Breast epithelium (tissue), 4 donors: Measurements from ENCODE around the gene SLC5A9. TPM values are rescaled to one million over a fixed set of nuclear protein-coding genes. Genes with fewer than 3 reads are reported as not detected.
"Not testable (repeated sequence)": the region's sequence is repeated elsewhere in the genome, so short reads cannot be mapped to it uniquely, and the experiment has no call there.

Source experiments
- DNase-seq, 2 donors: peaks; one replicate each; pipeline ENCODE4 v3.0.0-alpha.2; 2019; ENCODE audit warnings: low spot score in 2 of 2
- H3K27ac ChIP-seq, 2 donors: fragments of 200-600 bp; sonication (generic) in 1 of 2; one replicate each; pipeline ENCODE4 v1.5.1; 2016 to 2019; ENCODE audit warnings: mild to moderate bottlenecking in 1 of 2
- H3K27me3 ChIP-seq, 2 donors: fragments of 200-600 bp; sonication (generic) in 1 of 2; one replicate each; pipeline versions ENCODE4 v1.5.1 to v1.6.0; 2017 to 2019; ENCODE audit warnings: control low read depth in 1 of 2, mild to moderate bottlenecking in 1 of 2
- H3K36me3 ChIP-seq: fragments of 200-600 bp; one replicate; pipeline ENCODE4 v1.5.1; 2019
- H3K4me1 ChIP-seq, 2 donors: fragments of 200-600 bp; sonication (generic); one replicate each; pipeline ENCODE4 v1.5.1; 2016 to 2019; ENCODE audit warnings: control low read depth in 1 of 2
- H3K4me3 ChIP-seq, 3 donors: fragments of 200-600 bp; sonication (generic); 1 replicate in 2 of 3; 2 replicates in 1 of 3; pipeline ENCODE4 v1.5.1; 2016 to 2019; ENCODE audit warnings: mild to moderate bottlenecking in 3 of 3, moderate library complexity in 2 of 3
- H3K9me3 ChIP-seq, 2 donors: fragments of 200-600 bp; sonication (generic) in 1 of 2; one replicate each; pipeline ENCODE4 v1.5.1; 2016 to 2019; ENCODE audit warnings: control low read depth in 1 of 2
- POLR2A ChIP-seq: fragments of 450-650 bp; IDR thresholded peaks from one replicate; pipeline ENCODE4 v1.6.1; 2016; ENCODE audit warnings: antibody characterized with exemption, mild to moderate bottlenecking, moderate library complexity
- POLR2AphosphoS5 ChIP-seq, 3 donors: sonication (generic); formaldehyde crosslinking; IDR thresholded peaks; one replicate each; pipeline ENCODE4 v1.6.1; 2017; ENCODE audit warnings: antibody characterized with exemption in 3 of 3
- intact Hi-C: fragments of 100-400 bp; cut with DNase I; formaldehyde crosslinking; loops from one replicate; pipeline ENCODE4 v1.15.1; 2023; ENCODE audit warnings: low total_unique reads
- total RNA-seq, 3 donors: library from RNA; depleted of rRNA; stranded (reverse); fragments of >200 nt; gene quantifications; one replicate each; pipeline ENCODE4 v1.1.0, GENCODE V29; 2016
- TF ChIP-seq, protein P1 (sequence below), 3 donors: fragments of 450-650 bp; IDR thresholded peaks; one replicate each; pipeline ENCODE4 v1.5.1; 2016 to 2017; ENCODE audit warnings: antibody characterized with exemption in 3 of 3, mild to moderate bottlenecking in 3 of 3, moderate library complexity in 3 of 3

SLC5A9 gene
- total RNA-seq, 3 donors from 2014 or later = 0.16 to 0.73 TPM; not detected in 1

DNA sequence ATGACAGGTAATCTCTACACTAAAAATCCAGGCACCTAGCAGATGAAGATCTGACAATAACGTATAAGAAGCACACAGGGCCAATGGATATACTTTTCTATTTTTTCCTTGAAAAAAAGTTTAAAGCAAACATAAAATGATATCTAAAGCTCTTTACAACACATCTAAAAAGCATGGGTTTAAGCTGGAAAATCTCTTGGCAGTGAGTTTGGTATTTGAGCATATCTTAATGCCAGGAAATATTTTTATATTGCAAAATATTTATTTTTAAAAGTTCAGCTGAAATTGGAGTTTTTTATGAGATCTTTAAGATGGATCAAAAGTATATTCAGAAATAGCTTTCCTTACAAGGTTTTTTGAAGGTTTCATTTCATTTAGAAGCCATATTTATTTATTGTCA, 40.5 kb downstream of the SLC5A9 start:
- H3K27ac ChIP-seq = no peak overlapping the region
- no peaks in the 10 kb centered on the region for H3K4me1 ChIP-seq
- no peak for TF ChIP-seq POLR2A
- TF ChIP-seq, protein P1, sequence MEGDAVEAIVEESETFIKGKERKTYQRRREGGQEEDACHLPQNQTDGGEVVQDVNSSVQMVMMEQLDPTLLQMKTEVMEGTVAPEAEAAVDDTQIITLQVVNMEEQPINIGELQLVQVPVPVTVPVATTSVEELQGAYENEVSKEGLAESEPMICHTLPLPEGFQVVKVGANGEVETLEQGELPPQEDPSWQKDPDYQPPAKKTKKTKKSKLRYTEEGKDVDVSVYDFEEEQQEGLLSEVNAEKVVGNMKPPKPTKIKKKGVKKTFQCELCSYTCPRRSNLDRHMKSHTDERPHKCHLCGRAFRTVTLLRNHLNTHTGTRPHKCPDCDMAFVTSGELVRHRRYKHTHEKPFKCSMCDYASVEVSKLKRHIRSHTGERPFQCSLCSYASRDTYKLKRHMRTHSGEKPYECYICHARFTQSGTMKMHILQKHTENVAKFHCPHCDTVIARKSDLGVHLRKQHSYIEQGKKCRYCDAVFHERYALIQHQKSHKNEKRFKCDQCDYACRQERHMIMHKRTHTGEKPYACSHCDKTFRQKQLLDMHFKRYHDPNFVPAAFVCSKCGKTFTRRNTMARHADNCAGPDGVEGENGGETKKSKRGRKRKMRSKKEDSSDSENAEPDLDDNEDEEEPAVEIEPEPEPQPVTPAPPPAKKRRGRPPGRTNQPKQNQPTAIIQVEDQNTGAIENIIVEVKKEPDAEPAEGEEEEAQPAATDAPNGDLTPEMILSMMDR (IDR thresholded peaks at IDR 0.05) = no peak
- TF ChIP-seq POLR2AphosphoS5 (IDR thresholded peaks at IDR 0.05) = no peak
- DNase-seq = no peak
- no peaks in the 10 kb centered on the region for H3K9me3 ChIP-seq
- no peaks in the 10 kb centered on the region for H3K27me3 ChIP-seq
- no peaks in the 10 kb centered on the region for H3K36me3 ChIP-seq
- intact Hi-C loops = loop anchor here (10.0 kb wide), 1 partner anchor 62 kb away; no protein-coding TSS in a partner anchor
- H3K4me3 ChIP-seq = no peak overlapping the region

DNA sequence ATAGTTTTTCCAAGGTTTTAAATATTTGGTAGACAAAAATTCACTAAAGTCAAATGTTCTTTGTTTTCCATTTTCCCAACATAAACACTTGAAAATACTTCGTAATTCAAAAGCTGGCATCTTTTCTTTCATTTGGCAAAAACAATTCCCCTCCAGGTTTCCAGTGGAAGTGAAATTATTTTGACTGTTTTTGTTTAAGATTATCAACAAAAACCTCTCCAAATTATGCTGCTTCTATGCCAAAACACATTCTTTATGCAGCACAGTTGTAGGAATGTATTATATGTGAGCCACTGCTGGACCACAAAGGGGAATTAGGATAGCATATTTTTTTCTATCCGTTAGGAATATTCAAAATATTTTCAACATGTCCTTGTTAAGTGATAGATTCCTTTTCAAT, 44.1 kb downstream of the SLC5A9 start:
- no peaks in the 10 kb centered on the region for H3K36me3 ChIP-seq
- no peak for DNase-seq
- no peaks in the 10 kb centered on the region for H3K9me3 ChIP-seq
- intact Hi-C loops = loop anchor here (10.0 kb wide), 1 partner anchor 58 kb away; no protein-coding TSS in a partner anchor
- H3K4me3 ChIP-seq = no peak overlapping the region
- no peaks in the 10 kb centered on the region for H3K4me1 ChIP-seq
- no peaks in the 10 kb centered on the region for H3K27me3 ChIP-seq
- no peak for TF ChIP-seq POLR2A
- TF ChIP-seq, protein P1 (IDR thresholded peaks at IDR 0.05) = no peak
- TF ChIP-seq POLR2AphosphoS5 (IDR thresholded peaks at IDR 0.05) = no peak
- H3K27ac ChIP-seq = no peak overlapping the region

DNA sequence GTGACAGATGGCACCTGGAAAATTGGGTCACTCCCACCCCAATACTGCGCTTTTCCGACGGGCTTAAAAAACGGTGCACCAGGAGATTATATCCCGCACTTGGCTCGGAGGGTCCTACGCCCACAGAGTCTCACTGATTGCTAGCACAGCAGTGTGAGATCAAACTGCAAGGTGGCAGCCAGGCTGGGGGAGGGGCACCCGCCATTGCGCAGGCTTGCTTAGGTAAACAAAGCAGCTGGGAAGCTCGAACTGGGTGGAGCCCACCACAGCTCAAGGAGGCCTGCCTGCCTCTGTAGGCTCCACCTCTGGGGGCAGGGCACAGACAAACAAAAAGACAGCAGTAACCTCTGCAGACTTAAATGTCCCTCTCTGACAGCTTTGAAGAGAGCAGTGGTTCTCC, 54.9 kb downstream of the SLC5A9 start:
- DNase-seq, intact Hi-C loops, H3K9me3 ChIP-seq: not testable (repeated sequence)

DNA sequence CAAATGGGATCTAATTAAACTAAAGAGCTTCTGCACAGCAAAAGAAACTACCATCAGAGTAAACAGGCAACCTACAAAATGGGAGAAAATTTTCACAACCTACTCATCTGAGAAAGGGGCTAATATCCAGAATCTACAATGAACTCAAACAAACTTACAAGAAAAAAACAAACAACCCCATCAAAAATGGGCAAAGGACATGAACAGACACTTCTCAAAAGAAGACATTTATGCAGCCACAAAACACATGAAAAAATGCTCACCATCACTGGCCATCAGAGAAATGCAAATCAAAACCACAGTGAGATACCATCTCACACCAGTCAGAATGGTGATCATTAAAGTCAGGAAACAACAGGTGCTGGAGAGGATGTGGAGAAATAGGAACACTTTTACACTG, 59.8 kb downstream of the SLC5A9 start:
- H3K4me1 ChIP-seq, H3K27ac ChIP-seq, H3K27me3 ChIP-seq, H3K36me3 ChIP-seq, H3K4me3 ChIP-seq, DNase-seq, intact Hi-C loops, H3K9me3 ChIP-seq: not testable (repeated sequence)

More for the DNA sequence above, 54.9 kb downstream of the SLC5A9 start:
- H3K4me1 ChIP-seq, H3K4me3 ChIP-seq, H3K27me3 ChIP-seq, H3K27ac ChIP-seq, H3K36me3 ChIP-seq: not testable (repeated sequence)

DNA sequence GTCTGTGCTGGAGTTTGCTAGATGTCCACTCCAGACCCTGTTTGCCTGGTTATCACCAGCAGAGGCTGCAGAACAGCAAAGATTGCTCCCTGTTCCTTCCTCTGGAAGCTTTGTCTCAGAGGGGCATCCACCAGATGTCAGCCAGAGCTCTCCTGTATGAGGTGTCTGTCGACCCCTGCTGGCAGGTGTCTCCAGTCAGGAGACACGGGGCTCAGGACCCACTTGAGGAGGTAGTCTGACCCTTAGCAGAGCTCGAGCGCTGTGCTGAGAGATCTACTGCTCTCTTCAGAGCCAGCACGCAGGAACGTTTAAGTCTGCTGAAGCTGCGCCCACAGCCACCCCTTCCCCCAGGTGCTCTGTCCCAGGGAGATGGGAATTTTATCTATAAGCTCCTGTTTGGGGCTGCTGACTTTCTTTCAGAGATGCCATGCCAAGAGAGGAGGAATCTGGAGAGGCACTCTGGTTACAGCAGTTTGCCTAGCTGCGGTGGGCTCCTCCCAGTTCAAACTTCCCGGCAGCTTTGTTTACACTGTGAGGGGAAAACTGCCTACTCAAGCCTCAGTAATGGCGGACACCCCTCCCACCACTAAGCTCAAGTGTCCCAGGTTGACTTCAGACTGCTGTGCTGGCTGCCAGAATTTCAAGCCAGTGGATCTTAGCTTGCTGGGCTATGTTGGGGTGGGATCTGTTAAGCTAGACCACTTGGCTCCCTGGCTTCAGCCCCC, 62.3 kb downstream of the SLC5A9 start:
- H3K9me3 ChIP-seq, H3K27ac ChIP-seq, H3K4me3 ChIP-seq, H3K27me3 ChIP-seq, H3K36me3 ChIP-seq, H3K4me1 ChIP-seq, DNase-seq, intact Hi-C loops: not testable (repeated sequence)

DNA sequence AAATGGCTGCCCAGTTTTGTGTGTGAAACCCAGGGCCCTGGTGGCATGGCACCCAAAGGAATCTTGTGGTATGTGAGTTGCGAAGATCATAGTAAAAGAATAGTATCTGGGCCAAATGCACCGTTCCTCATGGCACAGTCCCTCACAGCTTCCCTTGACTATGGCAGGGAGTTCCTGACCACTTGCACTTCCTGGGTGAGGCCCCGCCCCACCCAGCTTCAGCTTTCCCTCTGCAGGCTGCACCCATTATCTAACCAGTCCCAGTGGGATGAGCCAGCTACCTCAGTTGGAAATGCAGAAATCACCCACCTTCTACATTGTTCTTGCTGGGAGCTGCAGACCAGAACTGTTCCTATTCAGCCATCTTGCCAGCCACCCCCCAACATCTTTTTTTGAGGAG, 63.0 kb downstream of the SLC5A9 start:
- H3K9me3 ChIP-seq = peaks cover 5 to 7% of the 10 kb centered on the region in 2 donors
- H3K4me3 ChIP-seq = no peak overlapping the region
- no peaks in the 10 kb centered on the region for H3K27me3 ChIP-seq
- H3K4me1 ChIP-seq = no peaks in the 10 kb centered on the region
- no peak overlapping the region for H3K27ac ChIP-seq
- DNase-seq = no peak
- TF ChIP-seq POLR2A = no peak
- TF ChIP-seq POLR2AphosphoS5 (IDR thresholded peaks at IDR 0.05) = no peak
- TF ChIP-seq, protein P1 (IDR thresholded peaks at IDR 0.05) = no peak
- no peaks in the 10 kb centered on the region for H3K36me3 ChIP-seq
- intact Hi-C loops = no loop called here
